Endodermal cell (in vitro differentiated cells): ENCODE measurements around the gene ZBTB20. TPM values are rescaled to one million over a fixed set of nuclear protein-coding genes. Genes with fewer than 3 reads are reported as not detected.

Experiments used
- DNase-seq: peaks from one replicate; pipeline ENCODE4 v3.0.0-alpha.2; 2017
- H3K27ac ChIP-seq: 2 replicates; pipeline ENCODE4 v1.5.1; 2013; ENCODE audit warnings: mild to moderate bottlenecking, low read depth, low read length, moderate library complexity
- H3K27me3 ChIP-seq: 2 replicates; pipeline ENCODE4 v1.6.1; 2013; ENCODE audit warnings: mild to moderate bottlenecking, low read length, moderate library complexity; ENCODE audit not compliant: insufficient read depth, control insufficient read depth, poor library complexity, severe bottlenecking
- H3K36me3 ChIP-seq: 2 replicates; pipeline ENCODE4 v1.7.0; 2013; ENCODE audit warnings: mild to moderate bottlenecking, low read length, moderate library complexity; ENCODE audit not compliant: control insufficient read depth, insufficient read depth
- H3K4me1 ChIP-seq: one replicate; pipeline ENCODE4 v1.7.0; 2013; ENCODE audit warnings: low read length; ENCODE audit not compliant: control insufficient read depth, insufficient read depth
- H3K4me3 ChIP-seq: 2 replicates; pipeline ENCODE4 v1.5.1; 2013; ENCODE audit warnings: mild to moderate bottlenecking, low read length, moderate library complexity
- H3K9ac ChIP-seq: 2 replicates; pipeline ENCODE4 v1.6.1; 2013; ENCODE audit warnings: mild to moderate bottlenecking, low read length, moderate library complexity; ENCODE audit not compliant: poor library complexity, severe bottlenecking; ENCODE audit errors: extremely low read depth
- H3K9me3 ChIP-seq: 2 replicates; pipeline ENCODE4 v1.6.1; 2013; ENCODE audit warnings: mild to moderate bottlenecking, low read length, moderate library complexity; ENCODE audit not compliant: control insufficient read depth
- H3K27ac Mint-ChIP-seq: 2 replicates; pipeline ENCODE4 v1.8.0; 2020; ENCODE audit warnings: mixed read lengths
- H3K27me3 Mint-ChIP-seq: 2 replicates; pipeline ENCODE4 v1.8.0; 2021; ENCODE audit warnings: mild to moderate bottlenecking, mixed read lengths; ENCODE audit not compliant: insufficient read depth
- H3K36me3 Mint-ChIP-seq: 2 replicates; pipeline ENCODE4 v1.8.0; 2020; ENCODE audit warnings: low read depth, mixed read lengths
- H3K4me1 Mint-ChIP-seq: 2 replicates; pipeline ENCODE4 v1.8.0; 2020; ENCODE audit warnings: mixed read lengths
- H3K4me3 Mint-ChIP-seq: 2 replicates; pipeline ENCODE4 v1.8.0; 2020; ENCODE audit warnings: mild to moderate bottlenecking, moderate library complexity, mixed read lengths
- H3K9me3 Mint-ChIP-seq: 2 replicates; pipeline ENCODE4 v1.8.0; 2020; ENCODE audit warnings: mild to moderate bottlenecking, mixed read lengths
- CTCF ChIP-seq: fragments of 200-600 bp; sonication (generic); conservative IDR thresholded peaks from 2 replicates; pipeline ENCODE4 v1.5.0; 2021; ENCODE audit warnings: antibody characterized with exemption, mild to moderate bottlenecking
- WGBS, 2 experiments: methylation state at CpG; one replicate each; pipeline versions ENCODE4 v1.1.5 to v1.1.7; 2013; ENCODE audit warnings: missing lambda C conversion rate in 2 of 2, mixed read lengths in 1 of 2; ENCODE audit not compliant: insufficient coverage in 1 of 2, insufficient read length in 1 of 2; 5-methylcytosine and 5-hydroxymethylcytosine counted together
- total RNA-seq, 2 donors: library from RNA; stranded (reverse); fragmentation: NEBNext Ultra II Directional in 1 of 2; extraction: Animal tissue kit (Norgen Biotek cat#: 25700) in 1 of 2; gene quantifications; 2 replicates in 1 of 2; 3 replicates in 1 of 2; pipeline ENCODE4 v1.2.1, GENCODE V29; 2021

ZBTB20 gene
- total RNA-seq, 2 donors from 2014 or later, result 1.6 to 2.9 TPM

GRCh38 chr3:114622001-114622400 lies 525.1 kb downstream of the ZBTB20 start:
- H3K27ac ChIP-seq, result no peak overlapping the region
- WGBS, 2 experiments, result 81% methylated on average over 2 of the region's 3 CpGs; no CpG with 5 or more reads in 1 of the 2 experiments
- H3K4me1 Mint-ChIP-seq, result no peaks in the 10 kb centered on the region
- no peak overlapping the region for H3K27ac Mint-ChIP-seq
- DNase-seq, result no peak
- TF ChIP-seq CTCF, result no peak
- no peaks in the 10 kb centered on the region for H3K9me3 ChIP-seq
- no peak overlapping the region for H3K9ac ChIP-seq
- no peaks in the 10 kb centered on the region for H3K27me3 Mint-ChIP-seq
- H3K36me3 ChIP-seq, result no peaks in the 10 kb centered on the region
- no peak overlapping the region for H3K4me3 ChIP-seq
- no peaks in the 10 kb centered on the region for H3K27me3 ChIP-seq
- H3K36me3 Mint-ChIP-seq, result no peaks in the 10 kb centered on the region
- no peaks in the 10 kb centered on the region for H3K4me1 ChIP-seq
- H3K4me3 Mint-ChIP-seq, result no peak overlapping the region
- H3K9me3 Mint-ChIP-seq, result no peaks in the 10 kb centered on the region

GRCh38 chr3:114619771-114620170 lies 527.3 kb downstream of the ZBTB20 start:
- Mint-ChIP-seq H3K27ac (no peak overlapping the region), H3K4me3 (no peak overlapping the region), H3K36me3 (no peaks in the 10 kb centered on the region), H3K27me3 (no peaks in the 10 kb centered on the region), H3K9me3 (no peaks in the 10 kb centered on the region), H3K4me1 (no peaks in the 10 kb centered on the region)
- H3K36me3 ChIP-seq, result no peaks in the 10 kb centered on the region
- no peaks in the 10 kb centered on the region for H3K27me3 ChIP-seq
- no peak for TF ChIP-seq CTCF
- no peak overlapping the region for H3K4me3 ChIP-seq
- WGBS, 2 experiments, result 83 to 89% methylated on average over 1 to 3 of the region's 3 CpGs
- no peak overlapping the region for H3K9ac ChIP-seq
- DNase-seq, result no peak
- H3K27ac ChIP-seq, result no peak overlapping the region
- H3K9me3 ChIP-seq, result no peaks in the 10 kb centered on the region
- H3K4me1 ChIP-seq, result no peaks in the 10 kb centered on the region

- no peaks in the 10 kb centered on the region for H3K9me3 Mint-ChIP-seq
- Histone ChIP-seq H3K4me3 (no peak overlapping the region), H3K9me3 (no peaks in the 10 kb centered on the region), H3K36me3 (no peaks in the 10 kb centered on the region), H3K4me1 (no peaks in the 10 kb centered on the region), H3K9ac (no peak overlapping the region), H3K27ac (no peak overlapping the region), H3K27me3 (peaks cover 17% of the 10 kb centered on the region)
- H3K27ac Mint-ChIP-seq, result no peak overlapping the region
- H3K36me3 Mint-ChIP-seq, result no peaks in the 10 kb centered on the region
- no peaks in the 10 kb centered on the region for H3K27me3 Mint-ChIP-seq
- WGBS, 2 experiments, result 88 to 93% methylated on average over 7 to 9 of the region's 9 CpGs
- H3K4me3 Mint-ChIP-seq, result no peak overlapping the region
- TF ChIP-seq CTCF, result no peak
- no peak for DNase-seq
- H3K4me1 Mint-ChIP-seq, result no peaks in the 10 kb centered on the region
These were observed 531.5 kb downstream of the ZBTB20 start for GRCh38 chr3:114615523-114616085.
